WI38 (cell line): Measurements from ENCODE around the gene KLC1.

Experiments used
- H3K4me3 ChIP-seq: 2 replicates; pipeline ENCODE4 v1.5.1; 2011; ENCODE audit warnings: low read depth, mild to moderate bottlenecking, control low read depth, low read length
- CTCF ChIP-seq: IDR thresholded peaks from 2 replicates; pipeline ENCODE4 v1.5.1; 2012; ENCODE audit warnings: low read depth, mild to moderate bottlenecking, control low read depth, low read length

KLC1 gene

GRCh38 chr14:103628684-103629502, at the start of gene KLC1:
TSS of gene KLC1 (plus strand) at chr14:103629211. CDS start at chr14:103654565, 25,354 bp downstream.
- TF ChIP-seq CTCF = no peak
- H3K4me3 ChIP-seq = peak within 1 kb of the TSS; percentile 92

- no peak overlapping the region for H3K4me3 ChIP-seq
- TF ChIP-seq CTCF = no peak
Measured at GRCh38 chr14:103581206-103581605, 47.8 kb upstream of the KLC1 start.

- TF ChIP-seq CTCF = no peak
- no peak overlapping the region for H3K4me3 ChIP-seq
Measured at GRCh38 chr14:103581954-103582703, 46.9 kb upstream of the KLC1 start.

GRCh38 chr14:103584326-103584915, 44.6 kb upstream of the KLC1 start:
- no peak overlapping the region for H3K4me3 ChIP-seq
- TF ChIP-seq CTCF = no peak

- TF ChIP-seq CTCF = no peak
- H3K4me3 ChIP-seq = no peak overlapping the region
Measured at GRCh38 chr14:103593577-103593976, 35.4 kb upstream of the KLC1 start.

- no peak overlapping the region for H3K4me3 ChIP-seq
- TF ChIP-seq CTCF = no peak
Measured at GRCh38 chr14:103594265-103594664, 34.7 kb upstream of the KLC1 start.
